Ovary (tissue), 9 donors: ENCODE data around the gene FAM184B. TPM values are rescaled to one million over a fixed set of nuclear protein-coding genes. Genes with fewer than 3 reads are reported as not detected.

ENCODE experiments used
- DNase-seq, 5 donors: peaks; one replicate each; pipeline ENCODE4 v3.0.0-alpha.2; 2019 to 2020
- H3K27ac ChIP-seq, 2 donors: fragments of 200-600 bp; one replicate each; pipeline versions ENCODE4 v1.5.1 to v1.8.0; 2019 to 2022
- H3K27me3 ChIP-seq: fragments of 200-600 bp; one replicate; pipeline ENCODE4 v1.8.0; 2022
- H3K36me3 ChIP-seq: fragments of 200-600 bp; sonication (generic); one replicate; pipeline ENCODE4 v1.5.1; 2019
- H3K4me1 ChIP-seq: one replicate; pipeline ENCODE4 v1.8.1; 2013; ENCODE audit warnings: mild to moderate bottlenecking, moderate library complexity; ENCODE audit not compliant: insufficient read depth
- H3K4me3 ChIP-seq: fragments of 200-600 bp; sonication (generic); one replicate; pipeline ENCODE4 v1.5.1; 2017
- H3K9me3 ChIP-seq, 2 donors: fragments of 200-600 bp in 1 of 2; sonication (generic) in 1 of 2; one replicate each; pipeline versions ENCODE4 v1.5.1 to v1.8.1; 2013 to 2019; ENCODE audit warnings: mild to moderate bottlenecking in 1 of 2, moderate library complexity in 1 of 2
- EP300 ChIP-seq: sonication (generic); formaldehyde crosslinking; IDR thresholded peaks from one replicate; pipeline ENCODE4 v1.6.1; 2017; ENCODE audit warnings: antibody characterized with exemption
- POLR2A ChIP-seq: fragments of 450-650 bp; IDR thresholded peaks from one replicate; pipeline ENCODE4 v1.6.1; 2017; ENCODE audit warnings: antibody characterized with exemption, mild to moderate bottlenecking, moderate library complexity
- WGBS, 3 donors: extraction: QIAGEN DNeasy Blood & Tissue Kit in 1 of 3; methylation state at CpG; one replicate each; pipeline versions ENCODE4 v1.1.5 to v1.1.7; 2013 to 2017; 5-methylcytosine and 5-hydroxymethylcytosine counted together
- intact Hi-C, 4 donors: fragments of 100-400 bp; cut with DNase I; formaldehyde crosslinking; loops; one replicate each; pipeline versions ENCODE4 v1.11.0 to v1.15.1; 2022 to 2023
- polyA plus RNA-seq, 2 donors: library from polyadenylated mRNA; stranded (reverse); fragments of 200-250 nt in 1 of 2; fragments of 350-450 nt in 1 of 2; fragmentation: Illumina TruSeq in 1 of 2; extraction: RNeasy Lipid Tissue Mini Kit (QIAGEN cat#74804) in 1 of 2; gene quantifications; one replicate each; pipeline ENCODE4 v1.2.3, GENCODE V29; 2013 to 2014
- total RNA-seq, 7 donors: library from RNA; depleted of rRNA in 2 of 7; stranded (reverse); fragments of >200 nt in 2 of 7; fragmentation: NEBNext Ultra II Directional in 3 of 7; extraction: Animal tissue kit (Norgen Biotek cat#: 25700) in 3 of 7; gene quantifications; one replicate each; pipeline versions ENCODE4 v1.1.0 to v1.2.4, GENCODE V29; 2016 to 2023
- TF ChIP-seq, protein P1 (sequence below), 3 donors: fragments of 450-650 bp in 2 of 3; fragments of 200-600 bp in 1 of 3; IDR thresholded peaks; one replicate each; pipeline versions ENCODE4 v1.5.1 to v1.8.0; 2016 to 2022; ENCODE audit warnings: antibody characterized with exemption in 3 of 3, mild to moderate bottlenecking in 1 of 3
- donor health status: DM: no; HTN: no; CAD: no; lungs with moderate emphysema.
- donor health status: DM: no; HTN: no; CAD: no.
- donor health status: Bipolar disorder and iron deficiency.
- donor health status: DM: yes; HTN: yes; CAD: no.
- donor health status: DM: no; HTN: no; CAD: no.
- donor health status: DM: yes; HTN: yes; CAD: no.

Gene FAM184B
- total and polyA plus RNA-seq, 9 donors, result 0.03 to 0.17 (median 0.04) TPM; not detected in 5

DNA sequence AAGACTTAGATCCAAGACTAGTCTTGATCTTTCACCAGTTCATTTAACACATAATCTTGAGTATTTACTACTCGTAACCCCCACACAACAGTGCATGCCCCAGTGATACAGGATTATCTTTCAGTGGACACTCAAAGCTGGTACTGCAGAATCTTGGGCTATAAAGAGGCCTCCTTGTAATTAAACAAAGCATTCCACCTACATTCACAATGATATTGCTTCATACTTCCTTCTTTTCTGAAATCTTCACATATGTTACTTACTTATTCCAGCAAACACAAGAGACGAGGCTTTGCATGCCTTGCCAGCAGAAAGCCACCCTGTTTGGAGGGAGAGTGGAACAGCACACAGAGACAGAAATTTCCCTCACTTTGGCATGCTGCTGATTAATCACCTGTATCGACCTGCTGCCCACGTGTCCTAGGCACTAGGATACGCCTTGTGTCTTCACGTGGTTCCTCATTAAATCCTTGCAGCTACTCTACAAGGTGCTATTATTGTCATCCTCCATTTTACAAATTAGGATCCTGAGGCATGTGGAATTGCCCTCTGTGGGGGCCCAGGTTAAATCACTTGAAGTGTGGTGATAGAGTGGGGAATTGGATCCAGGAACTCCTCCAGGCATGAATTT lies 77.3 kb downstream of the FAM184B start:
- no peak overlapping the region for H3K27ac ChIP-seq
- TF ChIP-seq POLR2A, result no peak
- no peak for TF ChIP-seq EP300
- TF ChIP-seq, protein P1, sequence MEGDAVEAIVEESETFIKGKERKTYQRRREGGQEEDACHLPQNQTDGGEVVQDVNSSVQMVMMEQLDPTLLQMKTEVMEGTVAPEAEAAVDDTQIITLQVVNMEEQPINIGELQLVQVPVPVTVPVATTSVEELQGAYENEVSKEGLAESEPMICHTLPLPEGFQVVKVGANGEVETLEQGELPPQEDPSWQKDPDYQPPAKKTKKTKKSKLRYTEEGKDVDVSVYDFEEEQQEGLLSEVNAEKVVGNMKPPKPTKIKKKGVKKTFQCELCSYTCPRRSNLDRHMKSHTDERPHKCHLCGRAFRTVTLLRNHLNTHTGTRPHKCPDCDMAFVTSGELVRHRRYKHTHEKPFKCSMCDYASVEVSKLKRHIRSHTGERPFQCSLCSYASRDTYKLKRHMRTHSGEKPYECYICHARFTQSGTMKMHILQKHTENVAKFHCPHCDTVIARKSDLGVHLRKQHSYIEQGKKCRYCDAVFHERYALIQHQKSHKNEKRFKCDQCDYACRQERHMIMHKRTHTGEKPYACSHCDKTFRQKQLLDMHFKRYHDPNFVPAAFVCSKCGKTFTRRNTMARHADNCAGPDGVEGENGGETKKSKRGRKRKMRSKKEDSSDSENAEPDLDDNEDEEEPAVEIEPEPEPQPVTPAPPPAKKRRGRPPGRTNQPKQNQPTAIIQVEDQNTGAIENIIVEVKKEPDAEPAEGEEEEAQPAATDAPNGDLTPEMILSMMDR (IDR thresholded peaks at IDR 0.05), result no peak
- 49 to 58% (median 54%) methylated on average over 6 of the region's 6 CpGs for WGBS, 3 donors
- intact Hi-C loops, result no loop called here
- H3K4me1 ChIP-seq, result no peaks in the 10 kb centered on the region
- no peak for DNase-seq
- no peaks in the 10 kb centered on the region for H3K9me3 ChIP-seq
- no peaks in the 10 kb centered on the region for H3K27me3 ChIP-seq
- H3K36me3 ChIP-seq, result no peaks in the 10 kb centered on the region
- no peak overlapping the region for H3K4me3 ChIP-seq

DNA sequence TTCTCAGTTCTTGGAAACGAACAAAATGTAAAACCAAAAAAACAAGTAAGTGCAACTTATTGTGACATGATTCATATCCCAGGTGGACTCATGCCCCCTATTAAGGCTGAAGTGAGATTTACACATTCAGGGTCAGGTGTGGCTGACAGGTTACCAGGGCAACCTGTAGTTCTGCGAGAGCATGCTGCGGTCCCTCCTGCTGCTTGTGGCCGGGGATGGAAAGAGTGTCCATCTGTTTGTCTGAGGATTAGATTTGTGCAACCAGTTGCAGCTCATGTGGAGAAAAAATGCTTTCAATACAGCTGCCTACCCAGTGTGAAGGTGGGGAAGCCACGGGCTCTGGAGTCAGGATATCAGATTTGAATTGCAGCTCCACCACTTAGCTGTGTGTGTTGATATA lies 78.8 kb downstream of the FAM184B start:
- TF ChIP-seq POLR2A (no peak), EP300 (no peak)
- TF ChIP-seq, protein P1 (IDR thresholded peaks at IDR 0.05), result no peak
- Histone ChIP-seq H3K27ac (no peak overlapping the region), H3K4me1 (no peaks in the 10 kb centered on the region), H3K4me3 (no peak overlapping the region), H3K9me3 (no peaks in the 10 kb centered on the region), H3K36me3 (no peaks in the 10 kb centered on the region), H3K27me3 (no peaks in the 10 kb centered on the region)
- WGBS, 3 donors, result 28 to 43% (median 37%) methylated on average over 5 of the region's 5 CpGs
- intact Hi-C loops, result no loop called here
- no peak for DNase-seq

DNA sequence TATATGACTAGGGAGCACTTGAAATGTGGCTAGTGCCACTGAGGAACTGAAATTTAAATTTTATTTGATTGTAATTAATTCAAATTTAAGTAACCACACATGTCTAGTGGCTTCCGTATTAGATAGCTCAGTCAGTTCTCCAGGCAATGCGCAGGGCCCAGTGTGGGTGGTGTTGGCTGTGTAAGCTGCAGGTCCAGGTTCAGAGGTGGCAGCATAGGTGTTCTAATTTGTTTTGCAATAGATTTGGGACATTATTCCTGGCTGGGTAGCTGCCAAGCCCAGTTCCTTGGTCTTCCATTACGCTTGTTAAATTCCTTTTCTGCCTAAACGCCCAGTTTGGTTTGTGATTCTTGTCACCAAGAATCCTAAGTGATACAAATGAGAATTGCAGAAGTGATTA lies 79.5 kb downstream of the FAM184B start:
- no peaks in the 10 kb centered on the region for H3K36me3 ChIP-seq
- no peaks in the 10 kb centered on the region for H3K4me1 ChIP-seq
- 85 to 88% (median 87%) methylated on average over 4 of the region's 4 CpGs for WGBS, 3 donors
- H3K4me3 ChIP-seq, result no peak overlapping the region
- intact Hi-C loops, result no loop called here
- no peak overlapping the region for H3K27ac ChIP-seq
- TF ChIP-seq, protein P1 (IDR thresholded peaks at IDR 0.05), result no peak
- TF ChIP-seq POLR2A, result no peak
- no peak for TF ChIP-seq EP300
- peaks cover 0 to 1% of the 10 kb centered on the region in 2 donors for H3K9me3 ChIP-seq
- no peak for DNase-seq
- H3K27me3 ChIP-seq, result no peaks in the 10 kb centered on the region

DNA sequence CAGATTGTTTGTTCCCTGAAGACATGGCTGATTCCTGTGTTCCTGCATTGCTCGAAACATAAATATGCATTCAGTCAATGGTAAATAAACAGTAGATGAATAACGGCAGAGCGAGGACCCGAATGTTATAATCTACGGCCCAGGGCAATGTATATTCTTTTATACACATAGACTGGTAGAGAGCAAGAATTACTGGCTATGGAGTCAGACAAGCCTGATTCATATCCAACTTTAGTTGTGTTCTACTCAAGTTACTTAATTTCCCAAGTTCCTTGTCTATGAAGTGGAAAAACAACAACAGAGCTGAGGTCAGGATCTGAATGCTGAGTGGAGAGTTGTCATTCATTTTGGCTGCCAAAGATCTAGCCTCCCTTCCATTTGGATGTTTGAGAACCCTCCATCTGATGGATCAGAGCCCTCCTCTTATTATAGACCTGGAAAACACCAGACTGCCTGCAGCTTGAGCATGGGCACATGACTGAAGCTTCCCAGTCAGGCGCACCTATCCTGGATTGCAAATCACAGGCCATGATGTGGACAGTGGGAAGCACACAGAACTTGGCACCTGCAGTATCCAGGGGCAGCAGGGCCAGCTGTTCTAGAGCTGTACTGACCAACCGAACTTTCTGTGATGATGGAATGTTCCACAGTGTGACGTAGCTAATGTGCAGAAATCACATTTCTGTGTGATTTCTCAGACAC lies 80.1 kb downstream of the FAM184B start:
- peaks cover 0 to 4% of the 10 kb centered on the region in 2 donors for H3K9me3 ChIP-seq
- no peak overlapping the region for H3K27ac ChIP-seq
- no peaks in the 10 kb centered on the region for H3K36me3 ChIP-seq
- intact Hi-C loops, result no loop called here
- no peak overlapping the region for H3K4me3 ChIP-seq
- no peaks in the 10 kb centered on the region for H3K4me1 ChIP-seq
- TF ChIP-seq POLR2A, result no peak
- TF ChIP-seq, protein P1 (IDR thresholded peaks at IDR 0.05), result no peak
- TF ChIP-seq EP300, result no peak
- DNase-seq, result no peak
- 88 to 94% (median 91%) methylated on average over 8 of the region's 8 CpGs for WGBS, 3 donors
- no peaks in the 10 kb centered on the region for H3K27me3 ChIP-seq
